Aorta (tissue), 5 donors: Measurements from ENCODE around the gene LRRC1. TPM values are rescaled to one million over a fixed set of nuclear protein-coding genes. Genes with fewer than 3 reads are reported as not detected.

Source experiments
- ATAC-seq: fragments of 200-7000 bp; cut with Tn5 transposase; one replicate; pipeline ENCODE4 v1.9.1; 2022; ENCODE audit warnings: moderate library complexity; ENCODE audit not compliant: low FRiP score
- DNase-seq, 2 donors: peaks; one replicate each; pipeline ENCODE4 v3.0.0-alpha.2; 2020
- H3K27ac ChIP-seq, 2 donors: one replicate each; pipeline ENCODE4 v1.5.1; 2013; ENCODE audit warnings: low read length in 2 of 2, mild to moderate bottlenecking in 2 of 2, moderate library complexity in 2 of 2, control low read depth in 1 of 2, inconsistent platforms in 1 of 2, low read depth in 1 of 2
- H3K27me3 ChIP-seq, 2 donors: one replicate each; pipeline ENCODE4 v1.6.1; 2013; ENCODE audit warnings: control low read depth in 1 of 2, low read length in 1 of 2, mild to moderate bottlenecking in 1 of 2, moderate library complexity in 1 of 2; ENCODE audit not compliant: insufficient read depth in 2 of 2, control insufficient read depth in 1 of 2
- H3K36me3 ChIP-seq, 2 donors: one replicate each; pipeline ENCODE4 v1.6.1; 2013; ENCODE audit warnings: control low read depth in 1 of 2, low read length in 1 of 2, mild to moderate bottlenecking in 1 of 2; ENCODE audit not compliant: insufficient read depth in 2 of 2, control insufficient read depth in 1 of 2
- H3K4me1 ChIP-seq, 2 donors: one replicate each; pipeline ENCODE4 v1.6.1; 2013; ENCODE audit warnings: low read length in 2 of 2, control low read depth in 1 of 2, mild to moderate bottlenecking in 1 of 2, moderate library complexity in 1 of 2; ENCODE audit not compliant: insufficient read depth in 2 of 2, control insufficient read depth in 1 of 2
- H3K4me3 ChIP-seq, 2 donors: one replicate each; pipeline ENCODE4 v1.5.1; 2013; ENCODE audit warnings: low read length in 2 of 2, control low read depth in 1 of 2, mild to moderate bottlenecking in 1 of 2
- H3K9me3 ChIP-seq: one replicate; pipeline ENCODE4 v1.6.1; 2013; ENCODE audit warnings: mild to moderate bottlenecking, low read length; ENCODE audit not compliant: control insufficient read depth
- WGBS, 2 donors: extraction: QIAGEN DNeasy Blood & Tissue Kit; methylation state at CpG; one replicate each; pipeline ENCODE4 v1.1.7; 2013; 5-methylcytosine and 5-hydroxymethylcytosine counted together
- intact Hi-C, 2 donors: fragments of 100-400 bp; cut with DNase I; formaldehyde crosslinking; loops; one replicate each; pipeline versions ENCODE4 v1.14.2 to v1.15.0; 2022
- polyA plus RNA-seq, 2 donors: library from polyadenylated mRNA; stranded (reverse); fragments of 200-250 nt; gene quantifications; one replicate each; pipeline ENCODE4 v1.2.3, GENCODE V29; 2013
- total RNA-seq, 2 donors: library from RNA; stranded (reverse); fragmentation: NEBNext Ultra II Directional; extraction: Animal tissue kit (Norgen Biotek cat#: 25700); gene quantifications; one replicate each; pipeline ENCODE4 v1.2.1, GENCODE V29; 2021
- donor health status: healthy with polysubstance abuse.
- donor health status: Bipolar disorder and iron deficiency.
- donor health status: DM: no; HTN: no; CAD: no.
- donor health status: DM: no; HTN: no; CAD: no.
- donor health status: DM: yes; HTN: yes; CAD: no.

The LRRC1 gene
- total and polyA plus RNA-seq, 4 donors = 5.5 to 25.4 (median 15.8) TPM

GRCh38 chr6:53813801-53814200 is 19.0 kb downstream of the LRRC1 start:
- Histone ChIP-seq H3K27ac (no peak overlapping the region), H3K27me3 (no peaks in the 10 kb centered on the region), H3K9me3 (no peaks in the 10 kb centered on the region), H3K4me1 (peaks cover 2 to 5% of the 10 kb centered on the region in 2 donors), H3K36me3 (no peaks in the 10 kb centered on the region), H3K4me3 (no peak overlapping the region)
- DNase-seq (no peak), ATAC-seq (no peak)
- intact Hi-C loops = no loop called here
- 24 to 35% methylated on average over 1 of the region's 1 CpG for WGBS, 2 donors

DNA sequence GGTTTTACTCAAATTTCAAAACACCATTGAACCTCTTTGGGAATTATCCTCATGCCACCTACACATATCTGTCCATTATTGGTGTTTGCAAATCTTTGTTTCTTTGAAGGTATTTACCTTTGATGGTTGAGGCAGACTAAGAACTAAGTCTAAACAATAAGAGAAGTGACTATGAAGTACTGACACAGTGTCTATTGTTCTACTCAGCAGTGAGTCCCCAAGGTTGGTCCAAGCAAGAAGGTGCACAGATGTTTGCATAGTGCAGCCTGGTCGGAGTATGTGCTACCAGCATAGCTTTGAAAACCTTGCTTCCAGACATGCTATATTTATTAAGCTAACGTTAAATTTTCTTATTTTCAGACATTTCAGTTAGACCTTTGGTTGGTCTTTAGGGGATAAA is 19.5 kb downstream of the LRRC1 start:
- Histone ChIP-seq H3K9me3 (no peaks in the 10 kb centered on the region), H3K4me3 (no peak overlapping the region), H3K4me1 (peaks cover 5 to 6% of the 10 kb centered on the region in 2 donors), H3K36me3 (no peaks in the 10 kb centered on the region), H3K27ac (peak overlapping the region in 1 of 2 donors; percentile 63), H3K27me3 (no peaks in the 10 kb centered on the region)
- ATAC-seq (no peak), DNase-seq (no peak)
- 36 to 37% methylated on average over 2 of the region's 2 CpGs for WGBS, 2 donors
- intact Hi-C loops = no loop called here

GRCh38 chr6:53815381-53816119 is 20.7 kb downstream of the LRRC1 start:
- H3K4me1 ChIP-seq = peaks cover 6 to 8% of the 10 kb centered on the region in 2 donors
- H3K4me3 ChIP-seq = peak overlapping the region in 1 of 2 donors; percentile 23
- ATAC-seq = peak; percentile 58

GRCh38 chr6:53818858-53819609 is 24.2 kb downstream of the LRRC1 start:
- Histone ChIP-seq H3K36me3 (no peaks in the 10 kb centered on the region), H3K27me3 (no peaks in the 10 kb centered on the region), H3K4me1 (peaks cover 6 to 9% of the 10 kb centered on the region in 2 donors), H3K4me3 (no peak overlapping the region), H3K9me3 (no peaks in the 10 kb centered on the region), H3K27ac (peak overlapping the region in 1 of 2 donors; percentile 82)
- intact Hi-C loops = no loop called here
- ATAC-seq (no peak), DNase-seq (no peak)
- 49 to 53% methylated on average over 3 of the region's 3 CpGs for WGBS, 2 donors

More at GRCh38 chr6:53815381-53816119, 20.7 kb downstream of the LRRC1 start:
- no peaks in the 10 kb centered on the region for H3K9me3 ChIP-seq
- WGBS, 2 donors = 3 to 7% methylated on average over 7 of the region's 7 CpGs
- intact Hi-C loops = no loop called here
- no peaks in the 10 kb centered on the region for H3K36me3 ChIP-seq
- no peaks in the 10 kb centered on the region for H3K27me3 ChIP-seq
- DNase-seq = no peak
- peak overlapping the region; percentile 49 to 86 for H3K27ac ChIP-seq

DNA sequence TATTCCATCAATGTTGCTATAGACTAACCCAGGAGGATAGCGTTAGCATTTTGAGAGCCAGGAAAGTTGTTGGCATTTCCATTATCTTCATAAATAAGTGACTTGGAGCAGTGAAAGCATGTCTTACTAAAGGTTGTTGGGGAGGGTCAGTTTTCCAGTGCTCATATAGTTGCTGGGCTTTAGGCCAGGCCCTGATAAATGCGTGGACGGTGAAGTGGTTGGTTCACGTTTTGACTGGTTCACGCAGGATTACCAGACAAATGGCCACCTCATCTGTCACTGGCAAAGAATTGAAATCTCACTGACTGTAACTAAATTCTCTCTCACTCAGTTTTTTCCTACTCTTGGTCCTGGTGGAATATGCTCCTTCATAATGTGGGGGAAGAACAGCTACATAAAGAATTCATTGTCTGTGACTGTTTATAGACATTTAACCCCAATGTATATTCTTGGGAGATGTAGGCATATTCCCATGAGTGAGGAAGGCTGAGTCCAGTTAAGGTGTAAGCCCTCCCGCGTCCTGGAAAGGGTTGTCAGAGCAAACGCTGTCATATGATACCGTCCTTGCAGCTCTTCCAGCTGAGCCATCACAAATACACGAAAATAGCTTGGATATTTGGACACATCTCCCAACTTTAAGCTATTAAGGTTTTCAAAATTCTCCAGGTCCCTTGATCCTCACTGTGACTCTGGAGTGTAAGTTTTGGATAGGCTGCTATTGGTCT is 27.8 kb downstream of the LRRC1 start:
- Histone ChIP-seq H3K36me3 (no peaks in the 10 kb centered on the region), H3K27ac (peak overlapping the region; percentile 54 to 70), H3K4me1 (peaks cover 4 to 20% of the 10 kb centered on the region in 2 donors), H3K4me3 (no peak overlapping the region), H3K27me3 (no peaks in the 10 kb centered on the region), H3K9me3 (no peaks in the 10 kb centered on the region)
- intact Hi-C loops = no loop called here
- ATAC-seq = no peak
- DNase-seq = no peak
- WGBS, 2 donors = 31 to 35% methylated on average over 10 of the region's 10 CpGs

DNA sequence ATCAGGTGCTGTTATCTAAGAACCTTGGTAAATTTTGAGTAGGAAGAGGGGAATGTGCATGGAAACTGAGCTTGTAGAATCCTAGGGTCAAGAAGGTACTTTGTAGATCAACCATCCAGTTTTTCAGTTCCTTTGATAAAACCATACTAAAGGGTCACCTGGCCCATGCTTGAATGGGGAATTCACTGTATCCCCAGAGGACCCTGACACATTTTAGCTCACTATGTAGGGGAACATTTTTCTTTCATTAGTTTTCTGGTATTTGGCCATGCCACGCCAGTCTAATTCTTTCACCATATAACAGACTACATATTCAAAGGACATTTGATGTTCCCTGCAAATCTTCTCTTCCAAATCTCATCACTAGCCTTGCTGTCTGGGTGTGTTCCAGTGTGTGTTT is 29.9 kb downstream of the LRRC1 start:
- Histone ChIP-seq H3K36me3 (no peaks in the 10 kb centered on the region), H3K4me1 (peaks cover 9 to 19% of the 10 kb centered on the region in 2 donors), H3K4me3 (no peak overlapping the region), H3K27me3 (no peaks in the 10 kb centered on the region), H3K27ac (no peak overlapping the region), H3K9me3 (no peaks in the 10 kb centered on the region)
- DNase-seq (no peak), ATAC-seq (no peak)
- intact Hi-C loops = no loop called here
- 67 to 77% methylated on average over 1 of the region's 1 CpG for WGBS, 2 donors

DNA sequence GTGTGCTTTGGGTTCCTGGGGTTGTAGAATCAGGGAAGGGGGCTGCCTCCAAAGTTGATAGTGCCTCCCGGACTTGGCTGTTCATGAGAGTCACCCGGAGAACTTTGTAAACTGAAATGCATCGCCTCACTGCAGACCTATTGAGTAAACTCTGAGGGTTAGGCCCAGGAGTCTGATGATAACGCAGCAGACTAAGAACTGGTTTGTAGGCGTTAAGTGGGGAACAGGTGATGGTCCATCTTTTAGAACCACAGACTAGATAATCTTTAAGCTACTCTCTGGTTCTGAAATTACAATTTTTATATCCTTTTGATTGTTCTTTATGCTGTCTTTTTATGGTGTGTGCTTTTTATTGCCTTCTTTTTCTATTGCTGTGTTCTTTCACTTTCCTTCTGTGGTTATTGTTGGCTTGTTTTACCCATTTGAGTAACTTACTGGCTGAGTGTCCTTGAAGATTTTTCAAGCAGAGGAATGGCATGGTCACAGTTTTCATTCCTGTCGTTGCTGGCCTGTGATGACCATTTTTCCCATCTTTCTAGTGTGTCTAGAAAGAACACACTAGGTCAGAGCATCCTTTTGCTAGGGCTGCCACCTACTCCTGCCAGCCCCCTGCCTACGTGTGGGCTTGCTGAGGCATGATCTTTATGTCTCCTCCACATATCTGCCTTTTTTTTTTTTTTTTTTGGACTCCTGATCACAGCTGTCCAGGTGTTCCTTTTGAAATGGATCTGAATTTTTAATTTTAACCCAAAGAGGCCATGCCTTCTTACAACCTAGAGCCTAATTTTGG is 30.9 kb downstream of the LRRC1 start:
- no peaks in the 10 kb centered on the region for H3K9me3 ChIP-seq
- H3K36me3 ChIP-seq = no peaks in the 10 kb centered on the region
- no peaks in the 10 kb centered on the region for H3K27me3 ChIP-seq
- intact Hi-C loops = no loop called here
- ATAC-seq (peak; percentile 49), DNase-seq (no peak)
- peaks cover 9 to 23% of the 10 kb centered on the region in 2 donors for H3K4me1 ChIP-seq
- H3K27ac ChIP-seq = peak overlapping the region in 1 of 2 donors; percentile 85
- H3K4me3 ChIP-seq = peak overlapping the region; percentile 21 to 24
- WGBS, 2 donors = 12 to 21% methylated on average over 7 of the region's 7 CpGs

DNA sequence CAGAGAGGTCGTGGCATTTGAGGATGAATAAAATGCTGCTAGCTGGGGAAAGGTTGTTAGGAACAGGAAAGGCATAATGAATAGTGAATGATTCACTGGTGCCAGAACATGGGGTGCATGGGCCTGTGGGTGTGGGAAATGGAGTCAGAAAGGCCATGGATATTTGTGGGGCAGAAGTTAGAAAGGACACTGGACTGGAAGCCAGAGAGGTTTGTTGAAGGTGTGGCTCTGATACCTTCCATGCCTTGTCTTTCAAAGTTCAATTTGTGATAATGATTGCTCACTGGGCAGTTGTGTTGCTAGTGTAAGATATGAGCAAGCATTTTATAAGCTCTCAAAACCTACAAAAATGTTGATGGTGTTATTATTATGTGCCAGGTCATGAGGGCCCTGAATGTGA is 32.7 kb downstream of the LRRC1 start:
- intact Hi-C loops = no loop called here
- H3K27ac ChIP-seq = no peak overlapping the region
- peaks cover 9 to 28% of the 10 kb centered on the region in 2 donors for H3K4me1 ChIP-seq
- no peak for DNase-seq
- H3K9me3 ChIP-seq = no peaks in the 10 kb centered on the region
- H3K27me3 ChIP-seq = no peaks in the 10 kb centered on the region
- no peak overlapping the region for H3K4me3 ChIP-seq
- no peaks in the 10 kb centered on the region for H3K36me3 ChIP-seq
- ATAC-seq = no peak
- WGBS, 2 donors = 91 to 100% methylated on average over 1 of the region's 1 CpG
